ENCODE data around the gene TRAPPC4.
"Not testable (repeated sequence)": the region's sequence is repeated elsewhere in the genome, so short reads cannot be mapped to it uniquely, and the experiment has no call there.

TRAPPC4 gene

GRCh38 chr11:119034813-119035212 lies 16.2 kb downstream of the TRAPPC4 start:
- DNase-seq (ENCODE audit: low spot score), result no peak

DNA sequence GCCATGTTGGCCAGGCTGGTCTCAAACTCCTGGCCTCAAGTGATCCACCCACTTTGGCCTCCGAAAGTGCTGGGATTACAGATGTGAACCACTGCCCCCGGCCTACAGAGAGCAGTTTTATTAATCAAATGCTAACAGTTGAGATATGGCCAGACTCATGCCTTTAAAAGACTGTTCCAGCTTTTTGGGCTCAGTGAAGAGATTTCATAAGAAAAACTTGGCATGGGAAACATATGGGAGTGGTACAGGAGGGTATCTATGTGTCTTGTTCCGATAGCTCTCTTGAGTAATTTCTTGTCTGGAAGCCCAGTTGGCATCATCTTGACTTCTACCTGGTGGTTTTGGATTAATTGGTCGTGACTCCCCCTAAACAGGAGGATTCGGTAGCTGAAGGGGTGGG lies 20.3 kb downstream of the TRAPPC4 start:
- DNase-seq (ENCODE audit: low spot score), result no peak

DNA sequence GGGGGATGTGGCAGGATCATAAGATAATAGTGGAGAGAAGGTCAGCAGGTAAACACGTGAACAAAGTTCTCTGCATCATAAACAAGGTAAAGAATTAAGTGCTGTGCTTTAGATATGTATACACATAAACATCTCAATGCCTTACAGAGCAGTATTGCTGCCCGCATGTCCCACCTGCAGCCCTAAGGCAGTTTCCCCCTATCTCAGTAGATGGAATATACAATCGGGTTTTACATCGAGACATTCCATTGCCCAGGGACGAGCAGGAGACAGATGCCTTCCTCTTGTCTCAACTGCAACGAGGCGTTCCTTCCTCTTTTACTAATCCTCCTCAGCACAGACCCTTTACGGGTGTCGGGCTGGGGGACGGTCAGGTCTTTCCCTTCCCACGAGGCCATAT lies 20.9 kb downstream of the TRAPPC4 start:
- not testable (repeated sequence) for DNase-seq (ENCODE audit: low spot score)

- no peak for DNase-seq (ENCODE audit: low spot score)
Observed at GRCh38 chr11:119041821-119042514, 23.4 kb downstream of the TRAPPC4 start.

DNA sequence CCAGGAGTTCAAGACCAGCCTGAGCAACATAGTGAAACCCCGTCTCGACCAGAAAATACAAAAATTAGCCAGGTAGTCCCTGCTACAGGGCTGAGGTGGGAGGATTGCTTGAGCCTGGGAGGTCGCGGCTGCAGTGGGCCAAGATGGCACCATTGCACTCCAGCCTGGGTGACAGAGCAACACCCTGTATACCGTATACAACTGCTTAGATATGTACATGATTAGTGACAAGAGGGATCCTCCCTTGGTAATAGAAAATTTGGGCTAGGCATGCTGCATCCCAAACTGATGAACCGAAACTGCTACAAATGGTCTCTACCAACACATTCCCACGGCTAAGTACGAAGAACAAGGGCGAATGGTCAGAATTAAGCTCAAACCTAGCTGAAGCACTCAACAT lies 24.4 kb downstream of the TRAPPC4 start:
- no peak for DNase-seq (ENCODE audit: low spot score)

DNA sequence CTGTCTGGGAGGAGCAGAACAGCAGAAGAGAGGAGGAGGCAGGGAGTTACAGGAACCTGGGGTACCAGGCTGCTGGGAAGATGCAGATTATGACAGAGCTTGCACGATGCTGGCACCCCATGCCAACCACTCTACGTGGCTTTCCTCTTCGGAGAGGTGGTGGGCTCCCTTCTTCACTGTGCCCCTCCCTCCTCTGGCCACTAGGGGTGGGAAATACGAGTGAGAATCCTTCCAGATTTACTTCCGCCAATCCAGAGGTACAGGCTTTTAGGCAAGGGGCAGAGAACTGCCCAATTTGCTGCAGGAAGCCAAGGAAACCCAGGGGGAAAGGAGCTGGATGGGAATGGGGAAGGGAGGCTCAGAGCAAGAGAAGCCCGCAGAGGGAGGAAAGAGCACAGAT lies 26.1 kb downstream of the TRAPPC4 start:
- no peak for DNase-seq (ENCODE audit: low spot score)

DNA sequence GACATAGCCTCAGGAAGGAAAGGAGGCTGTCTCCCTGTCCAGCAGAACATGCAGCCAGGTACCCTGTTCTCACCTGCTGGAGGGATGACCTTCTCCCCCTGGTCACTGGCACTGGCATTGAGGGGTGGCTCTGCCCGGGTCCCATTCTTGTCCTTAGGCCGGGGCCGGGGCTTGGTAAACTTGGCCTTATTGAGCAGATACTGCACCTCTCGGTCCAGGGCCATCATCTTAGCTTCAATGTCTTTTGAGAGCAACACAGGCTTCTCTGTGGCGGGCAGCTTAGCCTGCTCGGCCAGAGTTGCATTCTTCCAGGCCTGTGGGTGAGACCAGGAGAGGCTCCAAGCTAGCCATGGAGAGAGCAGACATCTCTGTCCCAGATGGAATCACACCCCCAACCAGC lies 27.9 kb downstream of the TRAPPC4 start:
- no peak for DNase-seq (ENCODE audit: low spot score)

GRCh38 chr11:119047205-119047604 lies 28.6 kb downstream of the TRAPPC4 start:
- no peak for DNase-seq (ENCODE audit: low spot score)

DNA sequence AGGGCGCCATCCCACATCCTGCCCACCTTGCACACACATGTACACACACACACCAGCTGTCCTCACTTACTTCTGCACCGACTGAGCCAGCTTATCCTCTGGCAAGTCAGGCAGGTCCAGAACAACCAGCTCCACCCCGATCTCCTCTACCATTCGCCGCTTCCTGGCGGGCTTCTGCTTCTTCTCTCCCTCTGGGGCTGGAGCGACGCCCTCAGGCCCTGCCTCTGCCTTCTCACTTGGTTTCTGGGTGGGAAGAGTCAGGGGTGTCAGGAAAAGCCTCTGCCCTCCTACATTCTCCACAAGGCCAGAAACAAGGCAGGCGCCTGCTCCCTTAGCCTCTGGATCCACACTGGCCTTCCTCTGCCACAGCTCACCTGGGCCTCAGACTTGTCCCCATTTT lies 30.1 kb downstream of the TRAPPC4 start:
- DNase-seq (ENCODE audit: low spot score), result no peak

- no peak for DNase-seq (ENCODE audit: low spot score)
Observed at GRCh38 chr11:119049081-119049480, 30.5 kb downstream of the TRAPPC4 start.

- DNase-seq (ENCODE audit: low spot score), result no peak
Observed at GRCh38 chr11:119051440-119052162, 33.0 kb downstream of the TRAPPC4 start.

- no peak for DNase-seq (ENCODE audit: low spot score)
Observed at GRCh38 chr11:119052163-119052814, 33.7 kb downstream of the TRAPPC4 start.

DNA sequence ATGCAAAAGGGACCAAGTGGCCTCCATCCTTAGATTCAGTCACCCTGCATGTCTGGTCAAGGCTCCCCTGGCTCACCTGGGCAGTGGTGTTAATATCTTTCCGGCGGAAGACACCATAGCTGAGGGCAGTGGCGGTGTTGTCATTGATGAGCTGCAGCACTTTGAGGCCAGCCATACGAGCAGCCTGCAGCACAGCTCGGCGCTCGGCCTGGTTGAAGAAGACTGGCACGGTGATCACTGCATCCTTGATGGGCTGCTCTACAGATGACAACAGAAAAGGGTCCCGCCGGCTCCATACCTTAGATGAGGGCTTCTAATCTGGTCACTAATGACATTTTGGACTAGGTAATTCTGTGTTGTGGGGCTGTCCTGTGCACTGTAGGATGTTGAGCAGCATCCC lies 35.9 kb downstream of the TRAPPC4 start:
- no peak for DNase-seq (ENCODE audit: low spot score)

GRCh38 chr11:119055901-119056300 lies 37.3 kb downstream of the TRAPPC4 start:
- peak; percentile 28 for DNase-seq (ENCODE audit: low spot score)

- DNase-seq (ENCODE audit: low spot score), result peak; percentile 23
Observed at GRCh38 chr11:119056421-119056999, 37.9 kb downstream of the TRAPPC4 start.

GRCh38 chr11:119057000-119057769 lies 38.6 kb downstream of the TRAPPC4 start, which contains the start of gene HYOU1:
TSS of gene HYOU1 (minus strand) at chr11:119057205. CDS start at chr11:119056160, 1,045 bp downstream.
- DNase-seq (ENCODE audit: low spot score), result peak; percentile 97

DNA sequence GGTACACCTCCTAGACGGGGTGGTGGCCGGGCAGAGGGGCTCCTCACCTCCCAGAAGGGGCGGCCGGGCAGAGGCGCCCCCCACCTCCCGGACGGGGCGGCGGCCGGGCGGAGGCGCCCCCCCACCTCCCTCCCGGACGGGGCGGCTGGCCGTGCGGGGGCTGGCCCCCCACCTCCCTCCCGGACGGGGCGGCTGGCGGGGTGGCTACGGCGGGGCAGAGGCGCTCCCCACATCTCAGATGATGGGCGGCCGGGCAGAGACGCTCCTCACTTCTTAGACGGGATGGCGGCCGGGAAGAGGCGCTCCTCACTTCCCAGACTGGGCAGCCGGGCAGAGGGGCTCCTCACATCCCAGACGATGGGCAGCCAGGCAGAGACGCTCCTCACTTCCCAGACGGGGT lies 40.6 kb downstream of the TRAPPC4 start:
- DNase-seq (ENCODE audit: low spot score), result not testable (repeated sequence)

DNA sequence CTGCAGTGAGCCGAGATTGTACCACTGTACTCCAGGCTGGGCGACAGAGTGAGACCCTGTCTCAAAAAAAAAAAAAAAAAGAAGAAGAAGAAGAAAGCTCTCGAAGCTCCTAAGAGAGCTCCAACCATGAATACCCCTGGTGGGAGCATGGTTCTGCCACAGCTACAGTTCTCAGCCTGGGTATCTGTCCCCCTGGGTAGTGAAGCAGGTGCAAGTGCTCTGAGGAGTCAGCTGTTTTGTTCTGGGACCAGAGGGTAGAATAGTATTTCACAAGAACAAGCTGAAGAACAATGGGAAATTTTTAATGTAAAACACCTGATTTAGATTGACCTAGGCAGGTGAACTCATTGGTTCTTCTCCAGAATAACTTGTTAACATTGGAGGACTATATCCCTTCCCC lies 42.7 kb downstream of the TRAPPC4 start:
- DNase-seq (ENCODE audit: low spot score), result no peak

GRCh38 chr11:119062779-119063178 lies 44.2 kb downstream of the TRAPPC4 start:
- DNase-seq (ENCODE audit: low spot score), result no peak

GRCh38 chr11:119065369-119065768 lies 46.8 kb downstream of the TRAPPC4 start:
- DNase-seq (ENCODE audit: low spot score), result peak; percentile 67

- peak; percentile 98 for DNase-seq (ENCODE audit: low spot score)
Observed at GRCh38 chr11:119067371-119068222, 49.0 kb downstream of the TRAPPC4 start, which contains the start of gene VPS11. TSS of gene VPS11 (plus strand) at chr11:119067818. CDS start at chr11:119067824, 6 bp downstream.
